Activated CD4-positive, alpha-beta T cell treated with anti-CD3 and anti-CD28 coated beads for 1 hour (primary cell): ENCODE measurements around the gene CCT7.

ENCODE experiments used
- DNase-seq: peaks from one replicate; pipeline ENCODE4 v3.0.0-alpha.2; 2020

Gene CCT7

GRCh38 chr2:73297151-73297559 lies 63.0 kb downstream of the CCT7 start:
- DNase-seq: no peak

GRCh38 chr2:73297586-73297985 lies 63.5 kb downstream of the CCT7 start:
- DNase-seq: no peak

- no peak for DNase-seq
Measured at GRCh38 chr2:73300926-73301325, 66.8 kb downstream of the CCT7 start.

GRCh38 chr2:73301636-73302035 lies 67.5 kb downstream of the CCT7 start:
- DNase-seq: no peak
